ENCODE data around the gene P2RY14.

- TF ChIP-seq, protein P1, sequence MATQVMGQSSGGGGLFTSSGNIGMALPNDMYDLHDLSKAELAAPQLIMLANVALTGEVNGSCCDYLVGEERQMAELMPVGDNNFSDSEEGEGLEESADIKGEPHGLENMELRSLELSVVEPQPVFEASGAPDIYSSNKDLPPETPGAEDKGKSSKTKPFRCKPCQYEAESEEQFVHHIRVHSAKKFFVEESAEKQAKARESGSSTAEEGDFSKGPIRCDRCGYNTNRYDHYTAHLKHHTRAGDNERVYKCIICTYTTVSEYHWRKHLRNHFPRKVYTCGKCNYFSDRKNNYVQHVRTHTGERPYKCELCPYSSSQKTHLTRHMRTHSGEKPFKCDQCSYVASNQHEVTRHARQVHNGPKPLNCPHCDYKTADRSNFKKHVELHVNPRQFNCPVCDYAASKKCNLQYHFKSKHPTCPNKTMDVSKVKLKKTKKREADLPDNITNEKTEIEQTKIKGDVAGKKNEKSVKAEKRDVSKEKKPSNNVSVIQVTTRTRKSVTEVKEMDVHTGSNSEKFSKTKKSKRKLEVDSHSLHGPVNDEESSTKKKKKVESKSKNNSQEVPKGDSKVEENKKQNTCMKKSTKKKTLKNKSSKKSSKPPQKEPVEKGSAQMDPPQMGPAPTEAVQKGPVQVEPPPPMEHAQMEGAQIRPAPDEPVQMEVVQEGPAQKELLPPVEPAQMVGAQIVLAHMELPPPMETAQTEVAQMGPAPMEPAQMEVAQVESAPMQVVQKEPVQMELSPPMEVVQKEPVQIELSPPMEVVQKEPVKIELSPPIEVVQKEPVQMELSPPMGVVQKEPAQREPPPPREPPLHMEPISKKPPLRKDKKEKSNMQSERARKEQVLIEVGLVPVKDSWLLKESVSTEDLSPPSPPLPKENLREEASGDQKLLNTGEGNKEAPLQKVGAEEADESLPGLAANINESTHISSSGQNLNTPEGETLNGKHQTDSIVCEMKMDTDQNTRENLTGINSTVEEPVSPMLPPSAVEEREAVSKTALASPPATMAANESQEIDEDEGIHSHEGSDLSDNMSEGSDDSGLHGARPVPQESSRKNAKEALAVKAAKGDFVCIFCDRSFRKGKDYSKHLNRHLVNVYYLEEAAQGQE (tag by site-specific recombination; IDR thresholded peaks at IDR 0.05): no peak
- TF ChIP-seq ZNF473 (tag by site-specific recombination; IDR thresholded peaks at IDR 0.05): no peak
- TF ChIP-seq ZBTB11 (tag by site-specific recombination; conservative IDR thresholded peaks at IDR 0.05; ENCODE audit: low read depth): no peak
- TF ChIP-seq, protein P2, sequence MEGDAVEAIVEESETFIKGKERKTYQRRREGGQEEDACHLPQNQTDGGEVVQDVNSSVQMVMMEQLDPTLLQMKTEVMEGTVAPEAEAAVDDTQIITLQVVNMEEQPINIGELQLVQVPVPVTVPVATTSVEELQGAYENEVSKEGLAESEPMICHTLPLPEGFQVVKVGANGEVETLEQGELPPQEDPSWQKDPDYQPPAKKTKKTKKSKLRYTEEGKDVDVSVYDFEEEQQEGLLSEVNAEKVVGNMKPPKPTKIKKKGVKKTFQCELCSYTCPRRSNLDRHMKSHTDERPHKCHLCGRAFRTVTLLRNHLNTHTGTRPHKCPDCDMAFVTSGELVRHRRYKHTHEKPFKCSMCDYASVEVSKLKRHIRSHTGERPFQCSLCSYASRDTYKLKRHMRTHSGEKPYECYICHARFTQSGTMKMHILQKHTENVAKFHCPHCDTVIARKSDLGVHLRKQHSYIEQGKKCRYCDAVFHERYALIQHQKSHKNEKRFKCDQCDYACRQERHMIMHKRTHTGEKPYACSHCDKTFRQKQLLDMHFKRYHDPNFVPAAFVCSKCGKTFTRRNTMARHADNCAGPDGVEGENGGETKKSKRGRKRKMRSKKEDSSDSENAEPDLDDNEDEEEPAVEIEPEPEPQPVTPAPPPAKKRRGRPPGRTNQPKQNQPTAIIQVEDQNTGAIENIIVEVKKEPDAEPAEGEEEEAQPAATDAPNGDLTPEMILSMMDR (tag by site-specific recombination; IDR thresholded peaks at IDR 0.05): no peak
- TF ChIP-seq, protein P3, sequence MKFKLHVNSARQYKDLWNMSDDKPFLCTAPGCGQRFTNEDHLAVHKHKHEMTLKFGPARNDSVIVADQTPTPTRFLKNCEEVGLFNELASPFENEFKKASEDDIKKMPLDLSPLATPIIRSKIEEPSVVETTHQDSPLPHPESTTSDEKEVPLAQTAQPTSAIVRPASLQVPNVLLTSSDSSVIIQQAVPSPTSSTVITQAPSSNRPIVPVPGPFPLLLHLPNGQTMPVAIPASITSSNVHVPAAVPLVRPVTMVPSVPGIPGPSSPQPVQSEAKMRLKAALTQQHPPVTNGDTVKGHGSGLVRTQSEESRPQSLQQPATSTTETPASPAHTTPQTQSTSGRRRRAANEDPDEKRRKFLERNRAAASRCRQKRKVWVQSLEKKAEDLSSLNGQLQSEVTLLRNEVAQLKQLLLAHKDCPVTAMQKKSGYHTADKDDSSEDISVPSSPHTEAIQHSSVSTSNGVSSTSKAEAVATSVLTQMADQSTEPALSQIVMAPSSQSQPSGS (tag by site-specific recombination; IDR thresholded peaks at IDR 0.05; ENCODE audit: low read depth): no peak
- TF ChIP-seq ZNF580 (tag by site-specific recombination; IDR thresholded peaks at IDR 0.05): no peak
- no peak for TF ChIP-seq ZNF146 (tag by site-specific recombination; IDR thresholded peaks at IDR 0.05)
- no peak for TF ChIP-seq MYNN (tag by site-specific recombination; IDR thresholded peaks at IDR 0.05; ENCODE audit: borderline replicate concordance)
- no peak for TF ChIP-seq ZNF175 (tag by site-specific recombination; IDR thresholded peaks at IDR 0.05)
- TF ChIP-seq ZNF639 (tag by site-specific recombination; IDR thresholded peaks at IDR 0.05): no peak
- no peak for TF ChIP-seq ZNF843 (tag by site-specific recombination; IDR thresholded peaks at IDR 0.05)
- no peak for TF ChIP-seq KLF1 (tag by site-specific recombination; IDR thresholded peaks at IDR 0.05)
These were observed 104.0 kb downstream of the P2RY14 start for GRCh38 chr3:151174351-151174750.
